NB4 (cell line): ENCODE results near the gene CREB3L2.

Experiments used
- CTCF ChIP-seq: IDR thresholded peaks from one replicate; pipeline ENCODE4 v1.5.1; 2012; ENCODE audit warnings: low read depth, low read length
- MAX ChIP-seq: IDR thresholded peaks from 2 replicates; pipeline ENCODE4 v1.6.1; 2011; ENCODE audit warnings: low read depth, low read length
- MYC ChIP-seq: IDR thresholded peaks from 2 replicates; pipeline ENCODE4 v1.6.1; 2011; ENCODE audit warnings: low read depth, low read length
- POLR2A ChIP-seq: IDR thresholded peaks from 2 replicates; pipeline ENCODE4 v1.6.1; 2011; ENCODE audit warnings: mild to moderate bottlenecking; ENCODE audit not compliant: insufficient read length; ENCODE audit errors: extremely low read depth

- TF ChIP-seq CTCF (no peak), POLR2A (no peak), MAX (no peak), MYC (no peak)
Measured at GRCh38 chr7:138030679-138031351, 28.9 kb upstream of the CREB3L2 start.
